GM12873 (cell line): ENCODE measurements around the gene SPTBN1.

Experiments
- CTCF ChIP-seq: IDR thresholded peaks from 2 replicates; pipeline ENCODE4 v1.5.1; 2012; ENCODE audit warnings: low read depth, mild to moderate bottlenecking, moderate library complexity, low read length, control low read depth; ENCODE audit not compliant: insufficient read depth; ENCODE audit errors: missing control alignments

The SPTBN1 gene

GRCh38 chr2:54648256-54648655 is 192.1 kb downstream of the SPTBN1 start:
- no peak for TF ChIP-seq CTCF

GRCh38 chr2:54649191-54649590 is 193.1 kb downstream of the SPTBN1 start:
- TF ChIP-seq CTCF = no peak

GRCh38 chr2:54649633-54650032 is 193.5 kb downstream of the SPTBN1 start:
- no peak for TF ChIP-seq CTCF

GRCh38 chr2:54650612-54651011 is 194.5 kb downstream of the SPTBN1 start:
- TF ChIP-seq CTCF = no peak

GRCh38 chr2:54651291-54651690 is 195.2 kb downstream of the SPTBN1 start:
- no peak for TF ChIP-seq CTCF

- TF ChIP-seq CTCF = no peak
Measured at GRCh38 chr2:54652540-54652939, 196.4 kb downstream of the SPTBN1 start.

GRCh38 chr2:54653572-54654204 is 197.6 kb downstream of the SPTBN1 start:
- no peak for TF ChIP-seq CTCF
